GM19238 (cell line): ENCODE measurements around the gene PRKD2.
"Not testable (repeated sequence)": the region's sequence is repeated elsewhere in the genome, so short reads cannot be mapped to it uniquely, and the experiment has no call there.

ENCODE experiments used
- DNase-seq: peaks from one replicate; pipeline ENCODE4 v3.0.0; 2011; ENCODE audit warnings: low spot score; ENCODE audit not compliant: insufficient read length

PRKD2 gene

DNA sequence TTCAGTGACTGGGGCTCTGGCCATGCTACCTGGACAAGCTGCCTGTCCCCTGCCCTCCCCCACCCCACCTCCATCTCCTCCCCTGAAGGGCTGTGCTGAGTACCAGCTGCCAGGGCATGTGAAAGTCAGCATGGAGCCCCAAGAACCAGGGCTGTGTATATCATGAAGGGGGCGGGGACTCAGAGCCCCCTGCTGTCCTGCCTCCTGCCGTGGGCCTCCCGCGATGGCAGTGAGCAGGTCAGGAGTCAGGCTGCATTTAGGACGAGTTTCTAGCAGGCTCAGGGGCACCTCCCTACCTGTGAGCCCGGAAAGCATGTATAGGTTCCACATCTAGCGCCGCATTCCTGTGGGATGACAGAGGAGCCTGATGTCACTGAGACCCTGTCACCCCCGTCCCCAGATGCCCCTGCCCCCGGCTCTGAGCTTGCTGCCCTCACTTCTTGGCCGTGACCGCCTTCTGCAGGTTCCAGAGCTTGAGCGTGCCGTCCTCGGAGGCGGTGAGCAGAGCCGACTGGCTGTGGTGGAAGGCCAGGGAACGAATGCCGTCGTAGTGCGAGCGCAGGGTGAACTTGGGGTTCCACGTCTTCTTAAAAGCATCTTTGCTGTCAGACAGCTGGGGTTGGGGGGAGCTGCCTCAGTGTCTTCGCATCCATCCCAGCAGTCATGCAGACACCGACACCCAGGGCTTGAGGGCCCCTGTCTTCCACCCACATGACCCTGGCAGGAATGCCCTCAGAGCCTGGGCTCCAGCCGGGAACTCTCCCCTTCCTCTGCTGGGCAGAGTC is 8.3 kb upstream of the PRKD2 start:
- DNase-seq, result no peak

DNA sequence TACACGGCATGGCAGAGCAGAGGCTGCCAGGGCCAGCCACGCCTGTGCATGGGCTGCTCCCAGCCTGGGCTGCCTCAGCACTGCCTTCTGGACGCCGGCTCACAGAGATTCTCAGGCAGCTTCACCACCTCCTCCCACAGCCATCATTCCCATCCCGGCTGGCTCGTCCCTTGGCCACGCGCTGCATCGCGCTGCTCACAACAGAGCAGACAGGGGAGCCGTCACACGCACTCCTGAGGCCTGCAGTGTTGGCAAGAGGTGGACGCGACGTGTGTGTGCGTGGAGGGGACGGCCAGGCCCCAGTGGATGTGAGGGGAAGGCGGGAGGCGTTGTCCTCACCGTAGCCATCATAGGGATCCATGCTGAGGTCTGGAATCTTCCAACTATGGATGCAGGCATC is 7.6 kb upstream of the PRKD2 start:
- DNase-seq, result no peak

DNA sequence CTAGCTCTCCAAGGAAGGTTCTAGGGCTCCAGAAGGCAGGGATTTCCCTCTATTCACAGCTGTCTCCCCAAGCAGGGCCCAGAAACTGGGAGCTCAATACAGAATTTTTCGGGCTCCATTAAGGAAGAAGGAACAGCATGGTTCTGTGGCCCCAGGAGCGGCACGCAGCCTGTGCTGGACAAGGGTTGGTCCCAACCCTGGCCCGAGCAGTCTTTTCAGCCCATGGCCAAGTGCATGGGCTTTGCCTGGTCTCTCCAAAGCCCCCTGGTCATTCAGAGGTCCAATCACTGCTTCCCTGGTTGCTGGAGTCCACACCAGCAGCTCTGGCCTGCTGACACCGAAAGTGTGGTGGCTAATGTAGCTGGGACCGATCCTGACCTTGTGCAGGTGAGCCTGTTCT is 6.6 kb upstream of the PRKD2 start:
- no peak for DNase-seq

GRCh38 chr19:46723023-46723461 is 6.1 kb upstream of the PRKD2 start:
- DNase-seq, result no peak

DNA sequence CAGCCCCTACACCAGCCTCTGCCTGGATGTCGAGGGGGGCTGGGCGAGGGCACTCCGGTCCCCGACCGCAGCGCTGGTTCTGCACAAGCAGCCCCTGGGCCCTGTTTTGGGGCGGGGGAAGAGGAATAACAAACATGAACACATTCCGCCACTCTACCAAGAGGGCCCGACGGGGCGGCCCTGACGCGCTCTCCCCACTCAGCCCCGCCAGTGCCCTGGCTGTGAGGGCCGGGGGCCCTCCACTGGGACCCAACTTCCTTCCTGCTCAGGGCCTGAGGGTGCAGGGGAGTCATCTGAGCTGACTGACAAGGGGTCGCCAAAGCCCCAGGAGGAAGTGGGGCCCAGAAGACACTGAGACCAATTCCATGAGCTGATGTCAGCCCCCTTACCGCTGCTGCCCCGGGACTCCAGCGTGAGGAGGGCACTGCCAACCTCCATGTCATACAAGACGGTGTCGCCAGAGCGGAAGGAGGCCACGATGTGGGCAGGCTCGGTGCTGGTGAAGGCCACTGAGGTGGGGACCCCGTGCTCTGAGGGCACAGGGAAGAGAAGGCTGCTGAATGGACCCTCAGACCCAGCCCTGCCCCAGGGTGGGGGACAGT is 5.6 kb upstream of the PRKD2 start:
- no peak for DNase-seq

GRCh38 chr19:46722004-46722380 is 5.1 kb upstream of the PRKD2 start:
- no peak for DNase-seq

DNA sequence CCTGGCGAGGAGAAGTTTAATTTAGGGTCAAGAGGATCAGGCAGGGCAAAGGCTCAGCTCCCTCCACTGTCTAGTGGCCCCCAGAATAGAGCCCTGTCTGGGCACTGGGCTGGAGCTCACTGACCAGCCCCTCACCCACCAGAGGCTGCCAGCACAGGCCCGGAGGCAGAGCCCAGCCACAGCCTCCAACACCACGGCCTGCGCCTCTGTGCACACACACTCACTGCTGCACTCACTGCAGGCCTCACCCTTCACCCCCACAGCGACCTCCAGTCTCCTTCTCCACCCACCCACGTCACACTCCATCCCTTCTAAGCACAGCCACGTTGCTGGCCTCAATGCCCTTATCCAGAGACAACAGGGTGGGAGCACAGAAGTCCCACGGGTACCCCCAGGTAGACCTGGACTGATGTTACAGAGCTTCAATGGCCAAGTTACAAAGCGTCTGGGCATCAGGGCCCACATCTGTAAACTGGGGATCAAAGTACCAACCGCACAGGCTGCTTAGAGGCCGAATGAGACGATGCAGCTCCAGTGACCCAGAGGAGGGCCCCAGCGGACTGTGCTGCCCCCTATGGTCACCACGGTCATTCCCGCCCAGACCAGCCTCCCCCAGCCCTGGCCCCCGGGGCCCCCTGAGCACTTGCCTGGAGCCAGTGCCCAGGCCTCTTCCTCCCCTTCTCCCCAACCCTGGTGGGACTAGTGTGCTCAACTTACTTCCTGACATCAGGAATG is 4.5 kb upstream of the PRKD2 start:
- DNase-seq, result no peak

DNA sequence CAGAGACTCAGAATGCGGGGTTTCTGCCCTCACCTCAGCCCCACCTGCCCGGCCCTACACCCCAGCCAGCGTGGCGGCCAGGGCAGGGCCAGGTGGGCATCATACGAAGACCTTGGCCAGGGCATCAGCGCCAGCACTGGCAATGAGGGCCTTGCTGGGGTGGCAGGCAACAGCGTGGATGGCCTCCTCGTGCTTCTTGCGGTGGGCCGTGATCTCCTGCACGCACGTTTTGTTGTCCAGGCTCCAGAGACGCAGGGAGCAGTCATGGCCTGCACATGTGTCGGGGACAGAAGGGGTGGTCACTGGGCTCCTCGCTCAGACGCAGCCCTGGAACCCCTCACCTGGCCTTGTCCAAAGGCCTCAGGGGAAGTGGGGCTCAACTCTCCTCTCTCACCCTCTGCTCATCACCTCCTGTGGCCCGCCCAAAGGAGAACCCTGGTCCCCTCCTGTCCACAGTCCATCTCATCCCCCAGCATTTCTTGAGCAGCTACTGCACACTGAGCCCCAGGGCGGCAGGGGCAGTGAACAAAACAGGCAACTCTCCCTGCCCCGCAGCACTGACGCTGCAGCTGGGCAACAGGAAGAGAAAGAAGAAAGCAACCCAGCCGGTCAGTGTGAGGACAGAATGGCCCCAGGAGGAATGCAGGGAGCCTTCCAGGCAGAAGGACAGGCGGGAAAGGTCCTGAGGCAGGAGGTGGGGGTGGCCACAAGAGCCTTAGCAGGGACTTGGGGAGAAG is 3.8 kb upstream of the PRKD2 start:
- DNase-seq, result no peak

DNA sequence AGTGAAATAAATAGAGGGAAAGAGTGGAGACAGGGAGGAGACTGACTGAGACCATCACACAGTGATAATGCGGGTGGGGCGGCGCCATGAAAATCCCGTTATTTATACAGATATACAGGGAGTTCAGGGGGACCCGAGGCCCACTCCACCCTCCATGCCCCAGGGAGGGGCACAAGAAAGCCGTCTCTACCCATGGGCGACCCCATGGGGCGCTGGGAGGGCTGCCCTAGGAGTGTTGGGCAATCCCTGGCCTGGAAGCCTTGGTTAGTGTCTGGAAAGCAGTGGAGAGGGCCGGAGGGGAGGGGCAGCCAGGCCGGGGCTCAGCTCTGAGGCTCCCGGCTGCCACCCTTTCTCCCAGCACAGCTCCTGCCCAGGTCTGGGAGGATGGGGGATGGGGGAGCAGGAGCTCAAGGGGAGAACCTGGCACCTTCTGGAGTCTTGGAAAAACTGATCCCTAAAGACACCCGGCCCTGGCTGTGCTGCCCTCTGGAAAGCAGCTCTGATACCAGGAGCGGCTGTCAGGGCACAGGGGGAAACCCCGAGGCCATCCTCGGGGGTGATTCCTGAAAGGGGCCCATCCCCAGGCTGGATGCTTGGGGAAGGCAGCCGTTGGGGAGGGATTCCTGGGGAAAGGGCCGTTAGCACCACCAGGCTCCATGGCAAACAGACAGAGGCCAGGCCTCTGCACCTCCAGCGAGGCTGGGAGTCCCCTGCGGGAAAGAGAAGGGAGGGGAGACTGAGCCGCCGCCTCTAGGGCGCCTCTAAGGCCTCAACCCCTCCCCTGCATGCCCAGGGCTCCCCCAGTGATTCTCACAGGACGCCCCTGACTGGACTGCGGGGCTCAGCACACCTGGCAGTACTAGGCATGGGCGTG is 3.0 kb upstream of the PRKD2 start:
- DNase-seq, result no peak

DNA sequence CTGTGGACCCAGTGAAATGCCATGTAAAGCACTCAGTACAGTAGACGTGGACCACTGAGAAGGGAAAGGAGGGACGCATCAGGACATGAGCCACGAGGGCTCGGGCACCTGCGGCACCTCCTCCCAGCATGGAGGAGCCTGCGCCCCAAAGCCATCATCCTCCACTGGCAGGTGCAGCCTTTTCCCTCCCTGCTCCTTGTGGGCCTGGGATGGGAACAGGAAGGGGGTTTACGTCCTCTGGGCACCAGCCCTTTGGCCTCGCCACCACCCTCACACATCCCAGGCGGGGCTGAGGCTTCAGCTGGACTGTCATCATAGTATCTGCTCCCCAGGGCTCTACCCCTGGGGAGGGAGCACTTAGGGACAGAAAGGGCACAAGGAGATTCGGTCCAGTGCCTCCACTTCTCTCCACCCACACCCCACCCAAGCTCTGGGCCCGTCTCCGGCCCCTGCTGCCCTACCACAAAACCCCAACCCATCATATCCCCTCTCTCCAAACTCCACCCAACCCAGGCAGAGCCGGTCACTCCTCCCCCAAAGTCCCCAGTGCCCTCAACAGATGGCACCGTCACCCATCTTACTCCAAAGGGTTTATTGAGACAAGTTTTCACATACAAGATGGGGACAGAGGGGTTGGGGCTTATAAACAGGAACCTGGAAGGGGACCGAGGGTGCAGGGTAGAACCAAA is 2.2 kb upstream of the PRKD2 start:
- peak; percentile 79 for DNase-seq

GRCh38 chr19:46718157-46718933 is 1.4 kb upstream of the PRKD2 start:
- peak; percentile 74 for DNase-seq

DNA sequence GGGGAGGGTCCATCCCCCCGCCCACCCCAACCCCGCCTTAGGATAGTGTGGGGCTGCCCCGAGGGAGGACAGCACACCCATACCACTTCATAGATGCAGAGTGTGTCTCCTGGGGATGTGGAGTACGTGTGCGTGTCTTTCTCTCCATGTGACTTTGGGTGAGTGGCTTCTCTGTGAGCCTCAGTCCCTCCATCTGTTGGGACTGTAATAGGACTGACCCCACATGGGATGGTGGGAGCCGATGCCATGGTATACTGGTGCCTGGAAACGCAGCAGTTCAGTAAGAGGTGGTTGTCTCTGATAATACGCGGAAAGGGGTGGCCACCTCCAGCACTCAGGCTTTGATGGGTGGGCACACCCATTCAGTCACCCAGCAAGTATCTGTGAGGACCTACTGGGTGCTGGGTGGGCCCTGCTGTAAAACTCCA is 816 bp upstream of the PRKD2 start:
- no peak for DNase-seq

- DNase-seq, result no peak
Measured at GRCh38 chr19:46716672-46717033, 261 bp downstream of the PRKD2 start.

DNA sequence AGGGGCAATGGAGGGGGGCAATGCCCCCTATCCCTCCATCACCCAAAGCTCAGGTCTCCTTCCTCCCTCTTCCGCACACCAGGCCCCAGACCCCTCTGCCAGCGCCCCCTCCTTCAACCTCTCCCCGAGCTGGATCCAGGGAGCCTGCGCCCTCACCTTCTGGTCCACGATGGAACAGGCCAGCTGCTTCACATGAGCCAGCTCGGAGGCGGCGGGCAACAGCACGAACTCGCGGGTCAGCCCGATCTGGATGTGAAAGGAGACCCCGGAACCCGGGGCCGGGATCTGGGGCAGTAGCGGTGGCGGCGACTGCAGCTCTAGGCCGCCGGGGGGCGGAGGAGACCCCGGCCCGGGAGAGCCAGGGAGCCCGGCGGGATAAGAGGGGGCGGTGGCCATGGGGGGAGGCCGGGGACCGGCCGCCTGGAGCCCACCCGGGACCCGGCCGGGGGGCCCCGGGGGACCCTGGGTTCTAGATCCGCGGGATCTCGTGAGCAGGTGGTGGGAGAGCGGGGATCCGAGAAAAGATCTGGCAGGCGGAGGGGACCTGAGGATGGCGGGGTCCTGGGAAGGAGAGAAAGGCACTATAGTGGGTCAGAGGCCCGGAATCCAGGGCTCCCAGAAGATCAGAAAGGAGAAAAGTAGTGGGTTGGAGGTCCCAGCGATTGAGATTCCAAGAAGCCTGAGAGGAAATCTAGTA is 791 bp downstream of the PRKD2 start:
- DNase-seq, result no peak

DNA sequence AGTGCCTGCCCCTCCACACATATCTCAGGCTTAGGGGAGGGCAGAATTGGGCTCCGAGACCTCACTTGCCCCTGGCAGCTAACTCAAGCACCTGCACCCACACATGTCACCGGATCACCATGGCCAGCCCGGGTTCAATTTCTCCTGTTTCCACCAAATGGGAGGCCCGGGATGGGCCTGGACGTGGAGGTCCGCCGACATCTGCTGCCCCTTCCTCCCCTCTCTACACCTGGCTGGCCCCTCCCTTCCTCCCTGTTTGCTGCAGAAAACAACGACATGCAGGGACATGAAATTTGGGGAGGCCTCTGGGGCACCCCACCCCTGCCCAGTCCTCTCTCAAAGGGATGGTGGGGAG is 1.3 kb downstream of the PRKD2 start:
- no peak for DNase-seq

DNA sequence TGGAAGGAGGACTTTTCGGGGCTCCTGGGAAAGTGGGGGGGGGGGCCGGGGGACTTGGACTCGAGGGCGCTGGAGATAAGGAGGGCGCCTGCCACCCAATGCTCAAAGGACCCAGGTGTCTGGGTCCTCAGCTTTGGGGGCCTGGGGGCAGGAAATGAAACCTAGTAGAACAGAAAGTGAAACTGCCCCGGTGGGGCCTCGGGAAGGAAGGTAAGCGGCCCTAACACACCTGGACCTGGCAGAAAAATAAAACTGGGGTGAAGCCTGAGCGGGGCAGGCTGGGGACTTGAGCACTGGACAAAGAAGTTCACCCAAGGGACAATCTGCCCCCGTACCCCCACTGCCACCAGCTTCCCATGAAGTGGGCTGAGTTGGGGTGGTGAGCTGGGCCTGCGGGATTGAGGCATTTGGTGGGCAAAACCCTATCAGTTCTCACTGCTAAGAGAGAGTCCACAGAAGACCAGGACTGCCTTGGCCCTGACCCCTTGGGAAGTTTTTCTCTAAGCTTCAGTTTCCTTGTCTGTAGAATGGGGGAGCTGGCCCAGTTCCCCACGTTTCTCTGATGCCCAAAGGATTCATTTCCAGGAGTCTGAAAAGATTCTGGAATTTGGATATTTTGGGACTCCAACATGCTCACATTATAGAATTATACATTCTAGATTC is 2.3 kb downstream of the PRKD2 start:
- peak; percentile 90 for DNase-seq

DNA sequence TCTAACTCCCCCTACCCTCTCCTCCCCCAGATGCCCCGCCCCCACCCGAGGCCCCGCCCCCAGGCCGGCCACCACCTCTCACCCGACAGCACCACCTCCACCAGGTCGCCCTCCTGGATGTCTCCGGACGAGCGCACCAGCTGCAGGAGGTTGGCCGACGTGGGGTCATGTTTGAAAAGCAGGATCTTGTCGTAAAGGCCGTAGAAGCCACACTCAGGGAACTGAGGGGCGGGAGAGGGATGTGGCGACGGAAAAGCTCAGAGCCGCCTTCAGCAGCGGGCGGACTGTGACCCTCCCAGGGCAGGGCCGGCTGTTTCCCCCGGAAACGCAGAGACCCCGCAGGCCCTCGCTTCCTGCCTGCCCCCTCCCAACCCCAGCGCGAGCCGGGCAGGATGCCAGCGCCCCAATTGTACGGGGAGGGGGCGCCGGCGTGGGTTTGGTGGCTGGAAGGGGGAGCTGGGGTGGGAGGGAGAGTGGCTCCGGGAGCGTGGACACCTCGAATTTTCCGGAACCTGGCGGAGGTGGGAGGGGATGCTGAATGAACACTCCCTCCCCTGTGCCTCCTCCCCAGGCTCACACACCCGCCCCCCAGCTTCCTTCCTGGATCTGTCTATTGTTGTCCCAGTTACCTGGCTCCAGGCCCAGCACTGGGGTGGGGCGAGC is 3.0 kb downstream of the PRKD2 start:
- DNase-seq, result peak; percentile 80

GRCh38 chr19:46712768-46713338 is 4.1 kb downstream of the PRKD2 start:
- not testable (repeated sequence) for DNase-seq
